HUES48 (cell line): Measurements from ENCODE around the gene MIGA2.

ENCODE experiments used
- H3K27ac ChIP-seq: one replicate; pipeline ENCODE4 v1.7.0; 2013; ENCODE audit warnings: low read depth, low read length, inconsistent platforms
- H3K27me3 ChIP-seq: 2 replicates; pipeline ENCODE4 v1.6.1; 2013; ENCODE audit warnings: mild to moderate bottlenecking, low read length; ENCODE audit not compliant: control insufficient read depth, insufficient read depth
- H3K36me3 ChIP-seq: 2 replicates; pipeline ENCODE4 v1.6.1; 2013; ENCODE audit warnings: low read length; ENCODE audit not compliant: control insufficient read depth, insufficient read depth
- H3K4me1 ChIP-seq: 2 replicates; pipeline ENCODE4 v1.6.1; 2013; ENCODE audit warnings: mild to moderate bottlenecking, low read length; ENCODE audit not compliant: control insufficient read depth, insufficient read depth
- H3K4me3 ChIP-seq: 2 replicates; pipeline ENCODE4 v1.5.1; 2013; ENCODE audit warnings: mild to moderate bottlenecking, low read depth, low read length
- H3K9ac ChIP-seq: 2 replicates; pipeline ENCODE4 v1.6.1; 2013; ENCODE audit warnings: mild to moderate bottlenecking, low read depth, low read length, moderate library complexity
- H3K9me3 ChIP-seq: 2 replicates; pipeline ENCODE4 v1.6.1; 2013; ENCODE audit warnings: low read length; ENCODE audit not compliant: control insufficient read depth, insufficient read depth

Gene MIGA2

DNA sequence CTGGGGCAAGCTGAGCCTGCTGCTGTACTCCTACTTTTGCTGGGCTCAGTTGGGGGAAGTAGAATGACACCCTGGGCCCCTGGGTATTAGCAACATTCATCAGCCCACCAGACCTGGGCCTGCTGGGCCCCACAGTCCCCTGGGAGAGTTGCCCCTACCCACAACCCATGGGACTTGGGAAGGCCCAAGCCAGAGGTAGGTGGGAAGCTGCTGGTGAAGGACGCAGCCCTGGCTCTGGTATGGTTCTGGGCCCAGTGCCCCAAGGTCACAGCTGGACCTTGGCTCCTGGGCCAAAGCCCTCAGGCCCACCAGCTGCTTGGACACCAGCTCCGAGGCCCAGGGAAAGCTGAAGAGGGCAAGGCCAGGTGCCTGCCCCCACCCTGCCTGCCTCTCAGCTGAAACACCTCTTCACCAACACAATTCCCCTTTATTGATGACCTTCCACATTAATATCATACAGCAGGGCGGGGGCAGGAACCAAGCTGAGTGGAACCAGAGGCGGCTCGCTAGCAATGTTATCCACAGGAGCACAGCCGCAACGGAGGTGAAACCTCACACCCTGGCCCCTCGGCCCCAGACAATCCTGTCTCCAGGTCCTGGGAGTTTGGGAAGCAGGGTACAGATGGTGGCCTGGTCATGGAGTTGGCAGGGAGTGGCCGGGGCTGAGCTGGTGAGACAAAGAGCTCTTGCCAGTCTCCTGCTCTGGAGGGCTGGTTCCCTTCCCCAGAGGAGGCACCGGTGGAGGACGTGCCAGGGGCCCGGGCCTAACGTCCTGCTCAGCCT, 58.2 kb downstream of the MIGA2 start:
- no peaks in the 10 kb centered on the region for H3K4me1 ChIP-seq
- no peaks in the 10 kb centered on the region for H3K27me3 ChIP-seq
- H3K27ac ChIP-seq: no peak overlapping the region
- H3K9ac ChIP-seq: no peak overlapping the region
- no peak overlapping the region for H3K4me3 ChIP-seq
- no peaks in the 10 kb centered on the region for H3K9me3 ChIP-seq
- peaks cover 10% of the 10 kb centered on the region for H3K36me3 ChIP-seq

DNA sequence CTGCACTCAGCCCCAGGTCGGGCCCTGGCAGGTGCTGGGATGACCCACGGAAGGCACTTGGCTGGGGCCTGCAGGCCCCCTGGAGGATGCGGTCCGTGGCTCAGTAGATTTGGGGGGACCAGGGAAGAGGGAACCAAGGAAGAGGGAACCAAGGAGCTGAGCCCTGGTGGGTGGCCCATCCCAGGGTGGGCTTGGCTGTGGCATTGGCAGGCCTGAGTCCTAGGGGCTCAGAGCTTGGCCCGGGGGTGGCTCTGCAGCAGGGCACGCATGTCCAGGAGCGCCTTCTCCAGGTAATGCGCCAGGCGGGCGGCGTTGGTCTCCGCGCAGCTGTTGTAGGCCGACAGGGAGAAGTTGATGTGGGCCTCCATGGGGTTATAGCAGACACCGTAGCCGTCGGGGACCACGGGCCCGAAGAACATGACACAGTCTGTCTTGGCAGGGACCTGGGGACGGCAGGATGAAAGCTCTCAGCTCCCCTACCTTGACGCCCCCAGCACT, 58.8 kb downstream of the MIGA2 start:
- Histone ChIP-seq H3K36me3 (peaks cover 3% of the 10 kb centered on the region; the same call in 1 of the 2 replicates), H3K9ac (no peak overlapping the region), H3K9me3 (no peaks in the 10 kb centered on the region), H3K4me3 (no peak overlapping the region), H3K4me1 (no peaks in the 10 kb centered on the region), H3K27ac (no peak overlapping the region), H3K27me3 (no peaks in the 10 kb centered on the region)

DNA sequence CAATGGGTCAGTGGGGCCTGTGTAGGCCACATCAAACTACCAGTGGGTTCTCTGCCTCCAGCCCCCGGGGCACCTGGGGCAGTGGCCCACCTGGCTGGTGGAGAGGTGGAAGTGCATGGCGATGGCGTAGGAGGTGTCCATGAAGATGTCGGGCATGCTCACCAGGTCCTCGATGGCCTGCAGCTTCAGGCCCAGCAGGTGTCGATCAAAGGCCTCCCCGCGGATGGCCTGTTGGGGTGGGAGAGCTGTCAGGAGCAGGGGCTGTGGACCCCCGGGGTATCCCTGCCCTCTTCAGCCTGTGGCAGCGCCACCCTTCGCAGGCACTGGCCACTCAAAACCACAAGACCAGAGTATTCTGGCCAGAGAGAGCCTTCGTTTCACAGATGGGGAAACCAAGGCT, 59.5 kb downstream of the MIGA2 start:
- Histone ChIP-seq H3K27me3 (no peaks in the 10 kb centered on the region), H3K4me1 (no peaks in the 10 kb centered on the region), H3K27ac (no peak overlapping the region), H3K9ac (no peak overlapping the region), H3K36me3 (no peaks in the 10 kb centered on the region), H3K4me3 (no peak overlapping the region), H3K9me3 (no peaks in the 10 kb centered on the region)

DNA sequence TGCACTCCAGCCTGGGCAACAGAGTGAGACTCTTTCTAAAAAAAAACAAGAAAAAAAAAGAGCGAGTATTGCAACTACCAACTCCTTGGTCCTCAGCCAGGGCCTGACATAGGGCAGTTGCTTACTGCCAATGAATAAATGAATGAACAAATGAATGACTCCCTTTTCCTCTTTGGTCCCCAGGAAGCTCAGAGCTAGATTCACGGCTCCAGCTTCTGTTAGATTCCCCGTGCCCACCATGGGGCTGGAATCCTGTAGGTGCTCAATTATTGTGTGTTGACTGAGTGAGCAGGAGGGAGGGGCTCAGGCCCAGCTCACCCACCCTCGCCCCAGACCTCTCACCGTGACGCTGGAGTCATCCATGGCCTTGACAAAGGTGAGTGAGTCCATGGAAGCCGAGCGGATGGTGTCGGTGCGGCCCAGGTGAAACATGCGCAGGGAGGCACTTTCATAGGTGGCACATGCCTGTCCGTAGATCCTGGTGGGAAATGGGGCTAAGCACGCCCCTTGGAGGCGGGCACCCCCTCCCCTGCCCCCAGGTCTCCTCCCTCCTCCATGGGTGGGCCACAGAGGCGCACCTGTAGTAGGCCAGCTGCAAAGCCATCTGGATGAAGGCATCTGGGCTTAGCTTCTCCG, 61.4 kb downstream of the MIGA2 start:
- Histone ChIP-seq H3K27me3 (0 out of 2 replicates have a peak, but pooled peaks cover 5% of the 10 kb centered on the region), H3K4me1 (no peaks in the 10 kb centered on the region), H3K9me3 (no peaks in the 10 kb centered on the region), H3K4me3 (no peak overlapping the region), H3K36me3 (no peaks in the 10 kb centered on the region), H3K9ac (no peak overlapping the region), H3K27ac (no peak overlapping the region)

DNA sequence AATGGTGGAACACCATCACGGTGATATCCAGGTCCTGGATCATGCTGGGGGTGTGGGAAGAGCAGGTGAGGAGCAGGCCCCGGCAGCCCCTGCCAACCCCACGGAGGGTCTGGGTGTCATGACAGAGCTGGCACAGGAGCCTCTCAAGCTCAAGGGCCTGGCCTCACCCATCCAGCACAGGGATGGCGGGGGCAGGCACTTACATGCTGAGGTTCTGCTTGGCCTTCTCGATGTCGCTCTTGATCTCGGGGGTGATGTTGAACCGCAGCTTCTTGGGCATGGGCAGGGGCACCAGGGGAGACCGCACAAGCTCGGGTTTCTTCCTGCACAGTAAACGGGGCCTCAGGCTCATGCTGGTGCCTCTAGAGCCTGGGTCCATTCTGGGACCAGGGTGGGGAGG, 61.9 kb downstream of the MIGA2 start:
- H3K27ac ChIP-seq: no peak overlapping the region
- no peaks in the 10 kb centered on the region for H3K4me1 ChIP-seq
- no peak overlapping the region for H3K4me3 ChIP-seq
- H3K9me3 ChIP-seq: no peaks in the 10 kb centered on the region
- H3K27me3 ChIP-seq: 0 out of 2 replicates have a peak, but pooled peaks cover 5% of the 10 kb centered on the region
- H3K9ac ChIP-seq: no peak overlapping the region
- H3K36me3 ChIP-seq: no peaks in the 10 kb centered on the region

DNA sequence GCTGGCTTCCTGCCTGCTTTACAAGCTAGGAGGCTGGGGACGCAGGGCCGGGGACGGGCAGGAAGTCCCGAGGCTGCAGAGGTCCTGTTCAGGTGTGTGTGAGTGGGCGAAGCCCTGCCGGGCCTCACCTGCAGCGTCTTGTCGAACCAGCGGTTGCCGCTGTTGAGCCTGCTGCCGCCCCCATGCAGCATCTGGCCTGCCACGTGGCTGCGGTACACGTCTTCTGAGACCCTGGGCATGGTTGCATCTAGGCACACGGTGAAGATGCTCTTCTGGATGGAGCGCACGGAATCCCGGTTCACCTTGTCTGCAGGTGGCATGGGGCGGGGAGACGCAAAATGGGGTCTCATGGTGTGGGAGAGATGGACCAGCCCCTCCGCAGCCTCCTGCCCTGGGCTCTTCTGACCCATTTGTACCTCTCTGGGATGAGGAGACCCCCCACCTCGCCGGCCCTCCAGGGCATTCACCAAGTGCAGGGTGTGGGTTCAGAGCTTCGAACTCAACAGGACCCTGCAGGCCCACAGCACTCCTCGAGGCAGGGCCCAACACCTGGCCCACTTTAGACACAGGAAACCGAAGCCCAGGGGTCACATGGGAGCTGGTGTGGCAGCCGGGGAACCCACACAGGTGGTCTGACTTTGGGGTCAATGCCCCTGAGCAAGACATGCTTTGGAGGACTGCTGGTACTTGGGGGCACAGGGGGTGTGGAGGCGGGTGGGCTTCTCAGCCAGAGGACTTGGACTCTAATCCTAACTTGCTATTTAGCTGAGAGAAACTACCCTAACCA, 64.2 kb downstream of the MIGA2 start:
- Histone ChIP-seq H3K27ac (no peak overlapping the region), H3K9ac (no peak overlapping the region), H3K4me1 (no peaks in the 10 kb centered on the region)

DNA sequence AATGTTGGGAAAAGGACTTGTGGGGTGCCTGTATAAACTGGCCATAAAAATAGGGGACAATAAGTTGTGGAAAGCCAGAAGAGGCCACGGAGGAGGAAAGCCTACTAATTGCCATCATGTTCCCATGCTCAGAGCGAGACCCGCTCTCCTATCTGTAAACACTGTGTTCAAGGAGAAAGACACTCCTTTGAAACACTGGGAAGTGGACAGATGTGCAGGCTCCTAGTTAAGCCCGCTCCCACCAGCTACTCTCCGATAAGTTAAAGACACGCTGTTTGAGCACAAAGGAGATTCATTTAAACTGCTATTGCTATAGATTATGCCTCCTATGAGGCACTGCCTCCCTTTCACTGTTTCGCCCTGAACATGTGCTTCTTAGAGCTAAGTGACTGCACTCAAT, 64.9 kb downstream of the MIGA2 start:
- H3K4me3 ChIP-seq: no peak overlapping the region
- H3K27me3 ChIP-seq: 0 out of 2 replicates have a peak, but pooled peaks cover 5% of the 10 kb centered on the region
- H3K27ac ChIP-seq: no peak overlapping the region
- H3K4me1 ChIP-seq: no peaks in the 10 kb centered on the region
- no peak overlapping the region for H3K9ac ChIP-seq
- no peaks in the 10 kb centered on the region for H3K36me3 ChIP-seq
- no peaks in the 10 kb centered on the region for H3K9me3 ChIP-seq

More for the DNA sequence above, 64.2 kb downstream of the MIGA2 start:
- Histone ChIP-seq H3K4me3 (no peak overlapping the region), H3K27me3 (0 out of 2 replicates have a peak, but pooled peaks cover 5% of the 10 kb centered on the region), H3K9me3 (no peaks in the 10 kb centered on the region), H3K36me3 (no peaks in the 10 kb centered on the region)

DNA sequence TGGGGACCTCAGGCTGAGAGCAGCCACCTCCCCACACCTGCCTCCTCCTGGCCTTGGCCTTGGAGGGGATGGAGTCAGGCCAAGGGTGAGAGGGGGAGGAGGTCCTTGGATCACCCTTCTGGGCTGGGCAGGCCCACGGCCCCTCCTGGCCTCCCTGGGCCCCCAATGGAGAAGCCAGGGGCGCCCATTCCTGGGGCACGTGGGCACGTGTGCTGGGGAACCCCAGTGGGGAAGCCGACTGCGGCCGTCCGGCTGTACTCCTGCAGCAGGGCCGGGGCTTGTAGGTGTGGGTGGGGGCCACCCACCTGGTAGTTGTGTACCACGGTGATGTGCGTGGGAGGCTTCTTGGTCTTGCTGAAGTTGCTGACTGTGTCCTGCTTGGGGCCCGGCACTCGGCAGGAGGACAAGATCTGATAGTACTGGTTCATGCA, 65.7 kb downstream of the MIGA2 start:
- no peaks in the 10 kb centered on the region for H3K9me3 ChIP-seq
- H3K4me1 ChIP-seq: no peaks in the 10 kb centered on the region
- H3K36me3 ChIP-seq: no peaks in the 10 kb centered on the region
- H3K4me3 ChIP-seq: no peak overlapping the region
- H3K9ac ChIP-seq: no peak overlapping the region
- H3K27ac ChIP-seq: no peak overlapping the region
- H3K27me3 ChIP-seq: 0 out of 2 replicates have a peak, but pooled peaks cover 5% of the 10 kb centered on the region

DNA sequence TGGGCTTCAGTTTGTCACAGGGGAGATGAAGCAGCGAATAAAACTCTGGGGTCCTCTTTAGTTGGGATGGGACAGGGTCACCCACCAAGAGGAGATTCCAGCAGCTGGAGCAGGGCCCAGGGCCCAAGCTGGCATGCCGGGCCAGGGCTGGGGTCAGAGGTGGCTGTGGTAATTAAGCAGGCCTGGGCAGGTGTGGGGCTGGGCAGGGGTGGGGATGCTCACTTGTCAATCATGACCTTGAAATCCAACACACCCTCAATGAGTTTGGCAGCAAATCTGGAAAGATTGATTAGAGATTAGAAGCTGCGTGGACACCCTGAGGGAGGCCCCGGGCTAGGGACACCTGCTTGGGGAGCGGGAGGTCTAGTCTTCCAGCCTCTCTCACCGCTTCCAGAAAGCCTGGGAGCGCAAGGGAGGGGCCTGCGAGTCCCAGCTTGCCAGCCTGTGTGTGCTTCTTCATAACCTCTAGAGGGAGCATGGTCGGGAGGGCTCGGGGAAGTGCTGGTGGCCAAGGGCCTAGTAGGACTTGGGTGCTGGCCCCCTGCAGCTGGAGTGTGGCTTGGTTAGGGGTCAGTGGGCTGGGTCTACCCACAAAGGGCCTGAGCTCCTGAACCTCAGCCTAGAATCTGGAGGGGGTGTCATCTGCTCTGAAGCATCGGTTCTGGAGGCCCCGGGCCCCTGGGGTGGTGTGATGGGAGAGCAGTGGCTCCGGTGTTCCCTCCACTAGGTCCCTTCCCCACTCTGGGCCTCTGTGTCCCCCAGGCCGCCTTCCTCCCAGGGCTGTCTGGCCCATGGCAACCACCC, 66.6 kb downstream of the MIGA2 start:
- Histone ChIP-seq H3K9ac (no peak overlapping the region), H3K27me3 (0 out of 2 replicates have a peak, but pooled peaks cover 5% of the 10 kb centered on the region), H3K4me3 (no peak overlapping the region), H3K27ac (no peak overlapping the region), H3K36me3 (no peaks in the 10 kb centered on the region), H3K9me3 (no peaks in the 10 kb centered on the region), H3K4me1 (no peaks in the 10 kb centered on the region)

DNA sequence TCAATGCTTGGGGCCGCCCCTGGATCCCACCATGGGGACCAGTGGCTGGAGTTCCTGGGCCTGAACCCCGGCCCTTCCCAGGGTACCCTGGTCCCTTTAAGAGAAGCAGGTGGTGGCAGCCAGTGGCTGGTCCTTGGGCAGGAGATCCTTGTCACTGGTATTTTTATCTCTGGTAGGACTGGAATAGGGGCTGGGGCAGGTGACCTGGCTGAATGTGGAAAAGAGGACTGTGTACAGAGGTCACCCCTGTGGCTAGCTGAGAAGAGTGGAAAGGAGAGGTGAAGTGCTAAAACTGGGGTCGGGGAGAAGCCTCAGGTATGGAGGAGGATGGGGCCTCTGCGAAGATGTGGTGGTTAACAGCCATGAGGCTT, 67.2 kb downstream of the MIGA2 start:
- no peak overlapping the region for H3K27ac ChIP-seq

More for the DNA sequence above, 67.2 kb downstream of the MIGA2 start:
- Histone ChIP-seq H3K4me3 (no peak overlapping the region), H3K36me3 (no peaks in the 10 kb centered on the region), H3K9me3 (no peaks in the 10 kb centered on the region), H3K27me3 (0 out of 2 replicates have a peak, but pooled peaks cover 5% of the 10 kb centered on the region), H3K9ac (no peak overlapping the region), H3K4me1 (no peaks in the 10 kb centered on the region)
